ENCODE results near the gene ADAMTS3.

The ADAMTS3 gene

GRCh38 chr4:72591547-72592454 is 22.8 kb upstream of the ADAMTS3 start:
- no peak overlapping the region for H3K4ac ChIP-seq (ENCODE audit: low read depth, low read length)
- no peak overlapping the region for H2BK5ac ChIP-seq (ENCODE audit: low read length)
- no peaks in the 10 kb centered on the region for H3K36me3 ChIP-seq (ENCODE audit: control insufficient read depth, insufficient read depth, low read length)
- no peak overlapping the region for H3K9ac ChIP-seq (ENCODE audit: low read length)
- H3K4me3 ChIP-seq (ENCODE audit: low read length): no peak overlapping the region
- no peak overlapping the region for H4K8ac ChIP-seq (ENCODE audit: low read depth, low read length)
- H3K18ac ChIP-seq (ENCODE audit: low read length): no peak overlapping the region
- WGBS (ENCODE audit: extremely low coverage, insufficient coverage, low lambda C conversion rate): no CpG with 5 or more reads among the region's 11 CpGs
- no peak overlapping the region for H3K23ac ChIP-seq (ENCODE audit: low read length)
- H3K27ac ChIP-seq (ENCODE audit: low read depth, low read length): no peak overlapping the region
- no peak overlapping the region for H3K4me2 ChIP-seq (ENCODE audit: low read length)
- H3K79me1 ChIP-seq (ENCODE audit: low read length): no peaks in the 10 kb centered on the region
- no peaks in the 10 kb centered on the region for H3K4me1 ChIP-seq (ENCODE audit: control insufficient read depth, low read depth, low read length)
- no peak overlapping the region for H2BK120ac ChIP-seq (ENCODE audit: low read depth, low read length)
- no peak overlapping the region for H3K56ac ChIP-seq (ENCODE audit: low read length)
- H2AK5ac ChIP-seq (ENCODE audit: low read length): no peak overlapping the region
- H3K79me2 ChIP-seq (ENCODE audit: control insufficient read depth, insufficient read depth, low read length): no peaks in the 10 kb centered on the region
- no peak overlapping the region for H4K5ac ChIP-seq (ENCODE audit: low read length)
- H3K27me3 ChIP-seq (ENCODE audit: insufficient read depth, low read length, poor library complexity): no peaks in the 10 kb centered on the region
- no peak for DNase-seq
- H2BK15ac ChIP-seq (replicated peaks; ENCODE audit: low read depth): no peak overlapping the region

- no peaks in the 10 kb centered on the region for H3K79me1 ChIP-seq (ENCODE audit: low read length)
- H3K27ac ChIP-seq (ENCODE audit: low read depth, low read length): no peak overlapping the region
- H3K9ac ChIP-seq (ENCODE audit: low read length): no peak overlapping the region
- no peak overlapping the region for H4K8ac ChIP-seq (ENCODE audit: low read depth, low read length)
- H2AK5ac ChIP-seq (ENCODE audit: low read length): no peak overlapping the region
- no CpG with 5 or more reads among the region's 2 CpGs for WGBS (ENCODE audit: extremely low coverage, insufficient coverage, low lambda C conversion rate)
- H3K4me3 ChIP-seq (ENCODE audit: low read length): no peak overlapping the region
- no peak overlapping the region for H3K4me2 ChIP-seq (ENCODE audit: low read length)
- no peak overlapping the region for H4K5ac ChIP-seq (ENCODE audit: low read length)
- no peak overlapping the region for H3K18ac ChIP-seq (ENCODE audit: low read length)
- no peak overlapping the region for H3K4ac ChIP-seq (ENCODE audit: low read depth, low read length)
- no peak overlapping the region for H2BK120ac ChIP-seq (ENCODE audit: low read depth, low read length)
- no peak overlapping the region for H2BK5ac ChIP-seq (ENCODE audit: low read length)
- no peaks in the 10 kb centered on the region for H3K36me3 ChIP-seq (ENCODE audit: control insufficient read depth, insufficient read depth, low read length)
- H3K79me2 ChIP-seq (ENCODE audit: control insufficient read depth, insufficient read depth, low read length): no peaks in the 10 kb centered on the region
- DNase-seq: no peak
- no peaks in the 10 kb centered on the region for H3K27me3 ChIP-seq (ENCODE audit: insufficient read depth, low read length, poor library complexity)
- no peaks in the 10 kb centered on the region for H3K4me1 ChIP-seq (ENCODE audit: control insufficient read depth, low read depth, low read length)
- no peak overlapping the region for H3K23ac ChIP-seq (ENCODE audit: low read length)
- H2BK15ac ChIP-seq (replicated peaks; ENCODE audit: low read depth): no peak overlapping the region
- H3K56ac ChIP-seq (ENCODE audit: low read length): no peak overlapping the region
These were observed 18.3 kb upstream of the ADAMTS3 start for GRCh38 chr4:72587334-72587733.

- Histone ChIP-seq H3K79me1 (ENCODE audit: low read length) (no peaks in the 10 kb centered on the region), H3K23ac (ENCODE audit: low read length) (no peak overlapping the region), H2BK5ac (ENCODE audit: low read length) (no peak overlapping the region), H3K56ac (ENCODE audit: low read length) (no peak overlapping the region), H3K4ac (ENCODE audit: low read depth, low read length) (no peak overlapping the region), H4K8ac (ENCODE audit: low read depth, low read length) (no peak overlapping the region), H2AK5ac (ENCODE audit: low read length) (no peak overlapping the region), H2BK15ac (replicated peaks; ENCODE audit: low read depth) (no peak overlapping the region), H3K4me1 (ENCODE audit: control insufficient read depth, low read depth, low read length) (no peaks in the 10 kb centered on the region), H3K36me3 (ENCODE audit: control insufficient read depth, insufficient read depth, low read length) (no peaks in the 10 kb centered on the region), H4K5ac (ENCODE audit: low read length) (no peak overlapping the region), H3K9ac (ENCODE audit: low read length) (no peak overlapping the region), H2BK120ac (ENCODE audit: low read depth, low read length) (no peak overlapping the region), H3K27ac (ENCODE audit: low read depth, low read length) (no peak overlapping the region), H3K4me3 (ENCODE audit: low read length) (no peak overlapping the region), H3K4me2 (ENCODE audit: low read length) (no peak overlapping the region), H3K27me3 (ENCODE audit: insufficient read depth, low read length, poor library complexity) (no peaks in the 10 kb centered on the region), H3K18ac (ENCODE audit: low read length) (no peak overlapping the region), H3K79me2 (ENCODE audit: control insufficient read depth, insufficient read depth, low read length) (no peaks in the 10 kb centered on the region)
- WGBS (ENCODE audit: extremely low coverage, insufficient coverage, low lambda C conversion rate): no CpG with 5 or more reads among the region's 2 CpGs
- no peak for DNase-seq
These were observed 13.8 kb upstream of the ADAMTS3 start for GRCh38 chr4:72582853-72583252.

GRCh38 chr4:72577211-72577610 is 8.2 kb upstream of the ADAMTS3 start:
- Histone ChIP-seq H2AK5ac (ENCODE audit: low read length) (no peak overlapping the region), H3K27me3 (ENCODE audit: insufficient read depth, low read length, poor library complexity) (no peaks in the 10 kb centered on the region), H3K36me3 (ENCODE audit: control insufficient read depth, insufficient read depth, low read length) (no peaks in the 10 kb centered on the region), H3K4me3 (ENCODE audit: low read length) (no peak overlapping the region), H2BK5ac (ENCODE audit: low read length) (no peak overlapping the region), H4K8ac (ENCODE audit: low read depth, low read length) (no peak overlapping the region), H4K5ac (ENCODE audit: low read length) (no peak overlapping the region), H3K79me2 (ENCODE audit: control insufficient read depth, insufficient read depth, low read length) (no peaks in the 10 kb centered on the region), H3K23ac (ENCODE audit: low read length) (no peak overlapping the region), H2BK120ac (ENCODE audit: low read depth, low read length) (no peak overlapping the region), H3K9ac (ENCODE audit: low read length) (no peak overlapping the region), H3K4me2 (ENCODE audit: low read length) (no peak overlapping the region), H3K4ac (ENCODE audit: low read depth, low read length) (no peak overlapping the region), H3K18ac (ENCODE audit: low read length) (no peak overlapping the region), H3K4me1 (ENCODE audit: control insufficient read depth, low read depth, low read length) (no peaks in the 10 kb centered on the region), H3K56ac (ENCODE audit: low read length) (no peak overlapping the region), H3K27ac (ENCODE audit: low read depth, low read length) (no peak overlapping the region), H3K79me1 (ENCODE audit: low read length) (no peaks in the 10 kb centered on the region), H2BK15ac (replicated peaks; ENCODE audit: low read depth) (no peak overlapping the region)
- DNase-seq: no peak
- WGBS (ENCODE audit: extremely low coverage, insufficient coverage, low lambda C conversion rate): no CpG with 5 or more reads among the region's 6 CpGs

GRCh38 chr4:72571337-72571736 is 2.3 kb upstream of the ADAMTS3 start:
- Histone ChIP-seq H4K5ac (ENCODE audit: low read length) (no peak overlapping the region), H3K4me3 (ENCODE audit: low read length) (no peak overlapping the region), H2BK5ac (ENCODE audit: low read length) (no peak overlapping the region), H3K4me1 (ENCODE audit: control insufficient read depth, low read depth, low read length) (peaks cover 5% of the 10 kb centered on the region), H3K79me1 (ENCODE audit: low read length) (no peaks in the 10 kb centered on the region), H3K4ac (ENCODE audit: low read depth, low read length) (no peak overlapping the region), H3K27ac (ENCODE audit: low read depth, low read length) (no peak overlapping the region), H2BK15ac (replicated peaks; ENCODE audit: low read depth) (no peak overlapping the region), H3K4me2 (ENCODE audit: low read length) (no peak overlapping the region), H3K9ac (ENCODE audit: low read length) (no peak overlapping the region), H2AK5ac (ENCODE audit: low read length) (no peak overlapping the region), H3K18ac (ENCODE audit: low read length) (no peak overlapping the region), H3K56ac (ENCODE audit: low read length) (no peak overlapping the region), H3K23ac (ENCODE audit: low read length) (no peak overlapping the region), H4K8ac (ENCODE audit: low read depth, low read length) (no peak overlapping the region), H3K36me3 (ENCODE audit: control insufficient read depth, insufficient read depth, low read length) (no peaks in the 10 kb centered on the region), H3K27me3 (ENCODE audit: insufficient read depth, low read length, poor library complexity) (no peaks in the 10 kb centered on the region), H2BK120ac (ENCODE audit: low read depth, low read length) (no peak overlapping the region), H3K79me2 (ENCODE audit: control insufficient read depth, insufficient read depth, low read length) (no peaks in the 10 kb centered on the region)
- no peak for DNase-seq
- WGBS (ENCODE audit: extremely low coverage, insufficient coverage, low lambda C conversion rate): no CpG with 5 or more reads among the region's 6 CpGs
